HG03342 (cell line): Measurements from ENCODE around the gene STAM2.
"Not testable (repeated sequence)": the region's sequence is repeated elsewhere in the genome, so short reads cannot be mapped to it uniquely, and the experiment has no call there.

Experiments used
- ATAC-seq: cut with Tn5 transposase; IDR thresholded peaks from one replicate; pipeline ENCODE4 v1.9.1; 2021; ENCODE audit warnings: mild to moderate bottlenecking, moderate library complexity; ENCODE audit not compliant: unreplicated experiment

The STAM2 gene

GRCh38 chr2:152173831-152174230, 1.7 kb downstream of the STAM2 start:
- no peak for ATAC-seq

DNA sequence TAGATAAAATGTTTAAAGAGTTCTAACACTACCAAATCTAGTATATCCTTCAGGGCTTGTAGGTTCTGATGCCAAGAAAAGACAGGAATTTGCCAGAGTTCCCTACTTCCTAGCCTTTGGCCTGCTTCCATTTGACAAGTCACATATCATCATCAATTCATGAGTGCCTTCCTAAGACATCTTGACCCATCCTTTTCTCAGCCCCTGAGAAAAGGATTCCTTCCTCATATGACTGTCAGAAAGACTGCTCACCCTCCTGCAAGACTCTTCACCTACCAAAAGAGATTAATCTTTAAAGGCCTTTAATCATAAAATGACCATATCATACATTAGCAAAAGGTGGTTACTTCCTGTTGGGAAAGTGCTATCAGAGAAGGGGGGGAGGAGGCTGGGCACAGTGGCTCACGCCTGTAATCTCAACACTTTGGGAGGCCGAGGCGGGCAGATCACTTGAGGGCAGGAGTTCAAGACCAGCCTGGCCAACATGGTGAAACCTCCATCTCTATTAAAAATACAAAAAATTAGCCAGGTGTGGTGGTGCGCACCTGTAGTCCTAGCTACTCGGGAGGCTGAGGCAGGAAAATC, 3.3 kb downstream of the STAM2 start:
- not testable (repeated sequence) for ATAC-seq

GRCh38 chr2:152171718-152172117, 3.8 kb downstream of the STAM2 start:
- ATAC-seq, result no peak

- ATAC-seq, result not testable (repeated sequence)
These were observed 6.4 kb downstream of the STAM2 start for GRCh38 chr2:152169158-152169557.

- ATAC-seq, result not testable (repeated sequence)
These were observed 8.1 kb downstream of the STAM2 start for GRCh38 chr2:152167470-152167869.

DNA sequence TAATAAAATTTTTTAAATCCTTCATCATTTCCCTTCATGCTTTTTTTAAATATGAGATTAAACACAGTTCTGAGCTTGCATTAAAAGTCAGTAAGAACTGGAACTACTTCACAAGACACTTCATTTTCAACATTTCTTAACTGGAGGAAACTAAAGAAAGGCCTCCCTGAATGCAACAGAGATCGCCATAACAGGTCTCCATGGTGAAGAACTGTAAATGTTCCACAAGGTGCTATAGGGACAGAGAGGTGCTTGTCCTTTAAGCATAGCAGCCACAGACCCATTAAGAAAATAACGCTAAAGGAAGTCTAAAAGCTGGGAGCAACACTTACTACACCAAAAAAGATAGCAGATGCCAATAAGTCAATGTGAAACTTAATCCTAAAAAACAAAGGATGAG, 8.5 kb downstream of the STAM2 start:
- ATAC-seq, result peak; percentile 58

DNA sequence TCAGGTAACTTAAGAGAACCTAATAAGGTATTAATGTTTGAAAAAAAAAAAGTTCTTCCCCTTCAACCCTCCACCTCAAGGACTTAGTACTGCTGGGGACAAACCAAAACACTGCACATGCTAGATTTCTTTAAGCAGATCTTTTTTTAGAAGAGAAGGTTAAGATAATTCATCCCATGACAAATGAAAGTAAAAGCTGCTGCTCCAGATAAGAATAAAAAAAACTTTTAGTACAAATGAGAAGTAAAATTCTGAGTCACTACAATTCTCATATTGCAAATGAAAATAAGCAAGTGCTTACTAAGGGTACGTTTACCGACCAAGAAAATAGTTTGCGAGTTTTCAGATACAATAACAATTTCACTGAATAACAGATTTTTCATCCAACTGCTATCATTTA, 8.9 kb downstream of the STAM2 start:
- peak; percentile 67 for ATAC-seq

GRCh38 chr2:152165780-152166179, 9.8 kb downstream of the STAM2 start:
- ATAC-seq, result no peak

DNA sequence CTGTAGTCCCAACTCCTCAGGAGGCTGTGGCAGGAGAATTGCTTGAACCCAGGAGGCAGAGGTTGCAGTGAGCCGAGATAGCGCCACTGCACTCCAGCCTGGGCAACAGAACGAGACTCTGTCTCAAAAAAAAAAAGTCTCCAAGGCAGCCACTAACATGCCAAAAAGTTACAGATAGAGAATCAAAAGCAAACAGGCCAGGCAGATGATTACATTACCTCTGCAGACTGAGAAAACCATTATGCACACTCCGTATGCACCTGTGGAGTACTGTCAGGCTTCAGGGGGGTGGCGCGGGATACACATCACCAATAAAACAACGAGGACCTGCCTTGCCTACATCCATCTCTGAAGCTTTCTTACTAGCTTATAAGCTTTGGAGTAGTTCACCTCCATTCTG, 10.3 kb downstream of the STAM2 start:
- ATAC-seq, result no peak

- ATAC-seq, result not testable (repeated sequence)
These were observed 11.9 kb downstream of the STAM2 start for GRCh38 chr2:152163669-152164068.

DNA sequence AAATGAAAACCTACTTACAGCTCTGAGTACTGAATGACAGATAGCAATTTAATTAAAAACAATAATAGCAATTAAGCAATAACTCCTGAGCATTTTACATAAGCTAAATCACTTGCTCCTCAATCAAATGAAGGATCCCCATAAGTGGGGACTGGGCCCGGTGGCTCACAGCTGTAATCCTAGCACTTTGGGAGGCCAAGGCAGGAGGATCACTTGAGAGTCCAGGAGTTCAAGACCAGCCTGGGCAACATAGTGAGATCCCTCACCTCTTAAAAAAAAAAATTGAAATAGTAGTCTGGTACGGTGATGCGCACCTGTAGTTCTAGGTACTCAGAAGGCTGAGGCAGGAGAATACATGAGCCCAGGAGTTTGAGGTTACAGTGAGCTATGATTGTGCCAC, 13.4 kb downstream of the STAM2 start:
- no peak for ATAC-seq

- ATAC-seq, result no peak
These were observed 14.0 kb downstream of the STAM2 start for GRCh38 chr2:152161598-152161997.

- not testable (repeated sequence) for ATAC-seq
These were observed 15.2 kb downstream of the STAM2 start for GRCh38 chr2:152160378-152160777.

DNA sequence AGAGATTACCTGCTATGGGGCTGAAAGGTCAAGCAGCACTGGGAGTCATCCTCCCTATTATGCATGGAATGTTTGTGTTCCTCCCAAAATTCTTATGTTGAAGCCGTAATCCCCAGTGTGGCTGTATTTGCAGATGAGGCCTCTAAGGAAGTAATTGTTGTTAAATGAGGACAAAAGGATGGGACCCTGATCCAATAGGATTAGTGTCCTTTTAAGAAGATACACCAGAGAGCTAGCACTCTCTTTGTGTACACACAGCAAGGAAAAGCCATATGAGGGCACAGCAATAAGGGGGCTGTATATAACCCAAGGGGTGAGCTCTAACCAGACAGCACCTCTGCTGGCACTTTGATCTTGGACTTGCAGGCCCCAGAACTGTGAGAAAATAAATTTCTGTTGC, 18.3 kb downstream of the STAM2 start:
- no peak for ATAC-seq

GRCh38 chr2:152155209-152155608, 20.4 kb downstream of the STAM2 start:
- no peak for ATAC-seq

- no peak for ATAC-seq
These were observed 21.1 kb downstream of the STAM2 start for GRCh38 chr2:152154462-152154861.

DNA sequence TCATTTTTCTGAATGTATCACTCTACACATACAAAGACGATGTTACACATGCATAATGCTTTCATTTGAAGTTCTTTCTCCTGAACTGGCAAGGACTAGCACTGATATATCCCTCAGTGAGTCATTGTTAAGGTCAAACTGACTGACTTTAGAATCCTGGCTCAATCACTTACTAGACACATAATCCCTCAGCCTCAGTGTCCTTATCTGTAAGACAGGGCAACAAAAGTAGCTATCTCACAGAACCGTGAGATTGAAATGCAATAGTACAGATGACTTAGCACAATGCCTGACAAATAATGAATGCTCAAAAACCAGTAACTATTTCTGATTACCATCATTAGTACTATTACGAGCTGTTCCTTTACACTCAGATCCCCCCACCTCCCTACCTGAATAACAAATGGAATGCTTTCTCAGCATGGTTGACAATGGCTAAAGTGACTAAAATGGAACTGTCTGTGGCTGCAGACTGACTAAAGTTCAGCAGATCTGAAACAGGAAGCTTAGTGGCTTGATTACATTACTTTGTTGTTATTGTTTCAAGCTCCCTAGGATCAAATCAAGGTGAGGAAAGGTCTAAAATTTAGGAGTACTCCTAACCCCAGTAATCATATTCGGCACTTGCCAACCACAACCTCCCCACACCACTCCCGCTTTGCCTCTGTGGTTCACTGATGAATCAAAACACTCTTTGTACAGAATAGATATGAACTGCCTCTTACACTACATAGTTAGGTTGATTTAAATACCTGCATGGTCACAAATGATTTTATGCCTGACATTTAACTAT, 40.9 kb downstream of the STAM2 start:
- peak; percentile 65 for ATAC-seq

DNA sequence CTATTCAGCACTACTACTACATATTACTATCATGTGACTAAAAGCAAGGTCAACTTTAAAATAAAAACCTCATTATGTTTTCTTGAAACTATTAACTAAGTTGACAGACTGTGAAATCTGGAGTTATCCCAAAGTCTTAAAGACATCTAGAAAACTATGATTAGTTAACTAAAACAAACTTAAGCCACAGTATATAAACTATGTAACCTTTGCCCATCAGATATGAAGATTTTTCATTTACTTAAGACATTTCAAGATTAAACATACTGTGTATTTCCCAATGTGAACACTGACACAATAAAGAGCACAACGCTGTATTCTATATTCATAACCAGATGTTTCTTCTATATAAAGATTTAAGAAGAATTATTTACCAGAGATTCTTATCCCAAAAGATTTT, 43.3 kb downstream of the STAM2 start:
- no peak for ATAC-seq

GRCh38 chr2:152127628-152128027, 47.9 kb downstream of the STAM2 start:
- no peak for ATAC-seq

GRCh38 chr2:152126664-152127063, 48.9 kb downstream of the STAM2 start:
- ATAC-seq, result no peak

DNA sequence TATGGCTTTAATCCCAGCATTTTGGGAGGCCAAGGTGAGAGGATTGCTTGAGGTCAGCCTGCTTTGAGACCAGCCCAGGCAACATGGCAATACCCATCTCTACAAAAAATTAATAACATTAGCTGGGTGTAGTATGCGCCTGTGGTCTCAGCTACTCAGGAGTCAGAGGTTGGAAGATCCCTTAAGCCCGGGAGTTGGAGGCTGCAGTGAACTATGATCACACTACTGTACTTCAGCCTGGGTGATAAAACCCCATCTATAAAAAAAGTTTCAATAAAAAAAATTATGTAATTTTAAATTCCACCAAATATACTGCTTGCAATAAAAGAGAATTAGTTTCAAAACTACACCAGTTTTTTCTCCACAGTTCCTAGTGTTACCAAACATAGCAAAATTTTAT, 53.4 kb downstream of the STAM2 start:
- no peak for ATAC-seq

DNA sequence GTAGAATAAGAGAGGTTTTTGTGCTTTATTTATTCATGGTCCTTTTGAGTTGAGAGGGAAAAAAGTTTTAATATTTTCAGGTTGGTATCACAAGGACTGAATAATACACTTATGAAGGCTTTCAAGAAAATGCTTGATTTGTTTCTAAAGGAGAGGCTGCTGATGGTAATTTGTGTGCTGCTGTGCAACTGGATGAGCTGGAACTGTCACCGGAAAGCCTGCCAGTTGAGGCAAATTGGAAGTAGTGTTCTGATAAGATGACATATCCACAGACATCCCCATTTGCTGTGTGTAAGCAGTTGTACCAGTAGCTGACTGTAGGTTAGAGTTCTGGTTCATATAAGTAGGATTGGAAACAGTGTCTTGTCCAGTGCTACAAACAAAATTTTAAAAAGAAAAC, 55.1 kb downstream of the STAM2 start:
- ATAC-seq, result no peak

GRCh38 chr2:152115952-152116351, 59.6 kb downstream of the STAM2 start:
- no peak for ATAC-seq
